Peyer's patch (tissue), 4 donors: ENCODE results near the gene GDPD2. TPM values are rescaled to one million over a fixed set of nuclear protein-coding genes. Genes with fewer than 3 reads are reported as not detected.
A peak's percentile ranks its signal among the peaks of the same experiment; 100 is the strongest.
"Not testable (repeated sequence)": the region's sequence is repeated elsewhere in the genome, so short reads cannot be mapped to it uniquely, and the experiment has no call there.

Source experiments
- DNase-seq, 3 donors: peaks; one replicate each; pipeline ENCODE4 v3.0.0-alpha.2; 2017 to 2019
- H3K27ac ChIP-seq, 4 donors: fragments of 200-600 bp; sonication (generic); one replicate each; pipeline ENCODE4 v1.5.1; 2016 to 2019
- H3K27me3 ChIP-seq, 2 donors: fragments of 200-600 bp; sonication (generic); one replicate each; pipeline ENCODE4 v1.5.1; 2019
- H3K36me3 ChIP-seq, 3 donors: fragments of 200-600 bp; sonication (generic); one replicate each; pipeline ENCODE4 v1.5.1; 2016 to 2019
- H3K4me1 ChIP-seq, 4 donors: fragments of 200-600 bp; sonication (generic); one replicate each; pipeline ENCODE4 v1.5.1; 2016 to 2019
- H3K4me3 ChIP-seq, 4 donors: fragments of 200-600 bp; sonication (generic); 1 replicate in 3 of 4; 2 replicates in 1 of 4; pipeline ENCODE4 v1.5.1; 2016 to 2019; ENCODE audit warnings: mild to moderate bottlenecking in 1 of 4
- H3K9me3 ChIP-seq, 4 donors: fragments of 200-600 bp; sonication (generic); one replicate each; pipeline ENCODE4 v1.5.1; 2016 to 2019; ENCODE audit warnings: mild to moderate bottlenecking in 1 of 4
- CTCF ChIP-seq, 6 experiments: fragments of 450-650 bp in 4 of 6; fragments of 200-600 bp in 2 of 6; sonication (generic) in 1 of 6; IDR thresholded peaks; one replicate each; pipeline ENCODE4 v1.5.1; 2017 to 2019; ENCODE audit warnings: antibody characterized with exemption in 6 of 6, mild to moderate bottlenecking in 3 of 6, moderate library complexity in 1 of 6
- POLR2A ChIP-seq, 2 donors: fragments of 450-650 bp; IDR thresholded peaks; one replicate each; pipeline ENCODE4 v1.5.1; 2017; ENCODE audit warnings: antibody characterized with exemption in 2 of 2, mild to moderate bottlenecking in 2 of 2, moderate library complexity in 2 of 2
- total RNA-seq, 4 donors: library from RNA; depleted of rRNA; stranded (reverse); fragments of >200 nt; gene quantifications; one replicate each; pipeline ENCODE4 v1.1.0, GENCODE V29; 2016

The GDPD2 gene
- 10 to 100 TPM in 3 of 4 donors, not detected in 1; 37.0 to 84.4 (median 78.8) TPM for total RNA-seq

- H3K9me3 ChIP-seq = no peaks in the 10 kb centered on the region
- H3K27ac ChIP-seq = peak within 1 kb of the TSS in 2 of 4 donors; percentile 61 to 63
- no peaks in the 10 kb centered on the region for H3K36me3 ChIP-seq
- TF ChIP-seq POLR2A (IDR thresholded peaks at IDR 0.05) (peak; percentile 13 to 17), CTCF (IDR thresholded peaks at IDR 0.05) (peak in 3 of 6 experiments; percentile 51 to 61 (median 55))
- DNase-seq = peak in 2 of 3 donors; percentile 61 to 63
- H3K4me3 ChIP-seq = peak within 1 kb of the TSS in 2 of 4 donors; percentile 37 to 46
- H3K27me3 ChIP-seq = no peaks in the 10 kb centered on the region
- H3K4me1 ChIP-seq = no peaks in the 10 kb centered on the region
Observed at GRCh38 chrX:70422851-70423341, at the start of gene GDPD2. Gene GDPD2, plus strand, starts transcription at chrX:70423314. Its CDS starts 1,671 bp downstream, at chrX:70424985.

- no peak for DNase-seq
- H3K4me1 ChIP-seq = no peaks in the 10 kb centered on the region
- no peak overlapping the region for H3K27ac ChIP-seq
- TF ChIP-seq CTCF (IDR thresholded peaks at IDR 0.05) (no peak), POLR2A (IDR thresholded peaks at IDR 0.05) (no peak)
- H3K27me3 ChIP-seq = no peaks in the 10 kb centered on the region
- H3K4me3 ChIP-seq = no peak overlapping the region
- no peaks in the 10 kb centered on the region for H3K9me3 ChIP-seq
- H3K36me3 ChIP-seq = no peaks in the 10 kb centered on the region
Observed at GRCh38 chrX:70386235-70386634, 36.9 kb upstream of the GDPD2 start.

GRCh38 chrX:70398899-70399298 lies 24.2 kb upstream of the GDPD2 start:
- H3K27me3 ChIP-seq = no peaks in the 10 kb centered on the region
- DNase-seq = no peak

GRCh38 chrX:70400181-70400580 lies 22.9 kb upstream of the GDPD2 start:
- H3K4me3 ChIP-seq, H3K9me3 ChIP-seq, H3K36me3 ChIP-seq, H3K4me1 ChIP-seq, H3K27ac ChIP-seq, H3K27me3 ChIP-seq, DNase-seq: not testable (repeated sequence)

More at GRCh38 chrX:70398899-70399298, 24.2 kb upstream of the GDPD2 start:
- no peaks in the 10 kb centered on the region for H3K36me3 ChIP-seq
- no peak overlapping the region for H3K27ac ChIP-seq
- H3K9me3 ChIP-seq = no peaks in the 10 kb centered on the region
- no peak for TF ChIP-seq CTCF (IDR thresholded peaks at IDR 0.05)
- no peak for TF ChIP-seq POLR2A (IDR thresholded peaks at IDR 0.05)
- no peaks in the 10 kb centered on the region for H3K4me1 ChIP-seq
- H3K4me3 ChIP-seq = no peak overlapping the region

GRCh38 chrX:70402721-70403120 lies 20.4 kb upstream of the GDPD2 start:
- no peak for TF ChIP-seq POLR2A (IDR thresholded peaks at IDR 0.05)
- TF ChIP-seq CTCF (IDR thresholded peaks at IDR 0.05) = no peak
- no peak for DNase-seq
- no peaks in the 10 kb centered on the region for H3K36me3 ChIP-seq
- H3K4me3 ChIP-seq = no peak overlapping the region
- no peaks in the 10 kb centered on the region for H3K4me1 ChIP-seq
- H3K27ac ChIP-seq = no peak overlapping the region
- H3K27me3 ChIP-seq = no peaks in the 10 kb centered on the region
- H3K9me3 ChIP-seq = no peaks in the 10 kb centered on the region

GRCh38 chrX:70405003-70405402 lies 18.1 kb upstream of the GDPD2 start:
- H3K4me1 ChIP-seq = no peaks in the 10 kb centered on the region
- H3K36me3 ChIP-seq = no peaks in the 10 kb centered on the region
- H3K27me3 ChIP-seq = no peaks in the 10 kb centered on the region
- H3K4me3 ChIP-seq = no peak overlapping the region
- DNase-seq = no peak
- H3K9me3 ChIP-seq = no peaks in the 10 kb centered on the region
- no peak overlapping the region for H3K27ac ChIP-seq
- no peak for TF ChIP-seq POLR2A (IDR thresholded peaks at IDR 0.05)
- TF ChIP-seq CTCF (IDR thresholded peaks at IDR 0.05) = no peak
